Tibial artery (tissue), 4 donors: ENCODE measurements around the gene HRH1.
"Not testable (repeated sequence)": the region's sequence is repeated elsewhere in the genome, so short reads cannot be mapped to it uniquely, and the experiment has no call there.

ENCODE experiments used
- DNase-seq, 2 donors: peaks; one replicate each; pipeline ENCODE4 v3.0.0-alpha.2; 2019
- H3K27ac ChIP-seq, 2 donors: fragments of 200-600 bp; sonication (generic) in 1 of 2; 1 replicate in 1 of 2; 2 replicates in 1 of 2; pipeline ENCODE4 v1.5.1; 2018 to 2019; ENCODE audit warnings: mild to moderate bottlenecking in 1 of 2
- H3K27me3 ChIP-seq, 2 donors: fragments of 200-600 bp; sonication (generic) in 1 of 2; one replicate each; pipeline versions ENCODE4 v1.5.1 to v1.6.0; 2016 to 2019
- H3K36me3 ChIP-seq, 3 donors: fragments of 200-600 bp; sonication (generic) in 2 of 3; one replicate each; pipeline ENCODE4 v1.5.1; 2016 to 2019; ENCODE audit warnings: mild to moderate bottlenecking in 2 of 3
- H3K4me1 ChIP-seq, 4 donors: fragments of 200-600 bp; sonication (generic) in 2 of 4; 1 replicate in 3 of 4; 2 replicates in 1 of 4; pipeline ENCODE4 v1.5.1; 2016 to 2019
- H3K4me3 ChIP-seq, 2 donors: fragments of 200-600 bp; sonication (generic) in 1 of 2; 1 replicate in 1 of 2; 2 replicates in 1 of 2; pipeline ENCODE4 v1.5.1; 2018 to 2019; ENCODE audit warnings: mild to moderate bottlenecking in 2 of 2
- H3K9me3 ChIP-seq, 3 donors: fragments of 200-600 bp; sonication (generic) in 1 of 3; one replicate each; pipeline ENCODE4 v1.5.1; 2016 to 2019
- intact Hi-C: fragments of 100-400 bp; cut with DNase I; formaldehyde crosslinking; loops from one replicate; pipeline ENCODE4 v1.15.0; 2023; ENCODE audit warnings: low total_unique reads
- TF ChIP-seq, protein P1 (sequence below), 2 experiments: fragments of 200-600 bp in 1 of 2; fragments of 450-650 bp in 1 of 2; IDR thresholded peaks; one replicate each; pipeline ENCODE4 v1.5.1; 2017 to 2019; ENCODE audit warnings: antibody characterized with exemption in 2 of 2, mild to moderate bottlenecking in 1 of 2, moderate library complexity in 1 of 2

Gene HRH1

DNA sequence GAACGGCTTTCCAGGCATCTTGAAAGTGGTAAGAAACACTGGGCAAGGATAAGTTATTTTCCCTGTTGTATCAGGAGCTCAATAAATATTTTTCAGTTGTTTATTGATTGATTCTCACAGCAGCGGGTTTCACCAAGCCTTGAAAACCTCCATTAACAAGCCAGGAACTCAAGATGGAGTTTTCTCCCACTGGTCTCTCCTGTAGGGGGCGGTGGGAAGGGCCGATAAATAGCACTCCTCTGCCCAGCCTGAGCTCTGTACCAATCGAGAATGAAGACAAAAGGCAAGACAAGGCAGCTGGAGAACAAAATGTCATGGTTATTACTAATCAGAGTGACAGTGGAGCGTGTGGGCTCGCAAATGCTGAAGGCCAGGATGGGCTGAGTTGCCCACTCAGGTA, 7.4 kb downstream of the HRH1 start:
- DNase-seq: peak in 1 of 2 donors; percentile 31
- Histone ChIP-seq H3K27ac (no peak overlapping the region), H3K4me3 (no peak overlapping the region), H3K9me3 (no peaks in the 10 kb centered on the region), H3K4me1 (peaks cover 0 to 71% (median 26%) of the 10 kb centered on the region in 4 donors), H3K36me3 (no peaks in the 10 kb centered on the region), H3K27me3 (no peaks in the 10 kb centered on the region)
- TF ChIP-seq, protein P1, sequence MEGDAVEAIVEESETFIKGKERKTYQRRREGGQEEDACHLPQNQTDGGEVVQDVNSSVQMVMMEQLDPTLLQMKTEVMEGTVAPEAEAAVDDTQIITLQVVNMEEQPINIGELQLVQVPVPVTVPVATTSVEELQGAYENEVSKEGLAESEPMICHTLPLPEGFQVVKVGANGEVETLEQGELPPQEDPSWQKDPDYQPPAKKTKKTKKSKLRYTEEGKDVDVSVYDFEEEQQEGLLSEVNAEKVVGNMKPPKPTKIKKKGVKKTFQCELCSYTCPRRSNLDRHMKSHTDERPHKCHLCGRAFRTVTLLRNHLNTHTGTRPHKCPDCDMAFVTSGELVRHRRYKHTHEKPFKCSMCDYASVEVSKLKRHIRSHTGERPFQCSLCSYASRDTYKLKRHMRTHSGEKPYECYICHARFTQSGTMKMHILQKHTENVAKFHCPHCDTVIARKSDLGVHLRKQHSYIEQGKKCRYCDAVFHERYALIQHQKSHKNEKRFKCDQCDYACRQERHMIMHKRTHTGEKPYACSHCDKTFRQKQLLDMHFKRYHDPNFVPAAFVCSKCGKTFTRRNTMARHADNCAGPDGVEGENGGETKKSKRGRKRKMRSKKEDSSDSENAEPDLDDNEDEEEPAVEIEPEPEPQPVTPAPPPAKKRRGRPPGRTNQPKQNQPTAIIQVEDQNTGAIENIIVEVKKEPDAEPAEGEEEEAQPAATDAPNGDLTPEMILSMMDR (IDR thresholded peaks at IDR 0.05): no peak
- intact Hi-C loops: no loop called here

DNA sequence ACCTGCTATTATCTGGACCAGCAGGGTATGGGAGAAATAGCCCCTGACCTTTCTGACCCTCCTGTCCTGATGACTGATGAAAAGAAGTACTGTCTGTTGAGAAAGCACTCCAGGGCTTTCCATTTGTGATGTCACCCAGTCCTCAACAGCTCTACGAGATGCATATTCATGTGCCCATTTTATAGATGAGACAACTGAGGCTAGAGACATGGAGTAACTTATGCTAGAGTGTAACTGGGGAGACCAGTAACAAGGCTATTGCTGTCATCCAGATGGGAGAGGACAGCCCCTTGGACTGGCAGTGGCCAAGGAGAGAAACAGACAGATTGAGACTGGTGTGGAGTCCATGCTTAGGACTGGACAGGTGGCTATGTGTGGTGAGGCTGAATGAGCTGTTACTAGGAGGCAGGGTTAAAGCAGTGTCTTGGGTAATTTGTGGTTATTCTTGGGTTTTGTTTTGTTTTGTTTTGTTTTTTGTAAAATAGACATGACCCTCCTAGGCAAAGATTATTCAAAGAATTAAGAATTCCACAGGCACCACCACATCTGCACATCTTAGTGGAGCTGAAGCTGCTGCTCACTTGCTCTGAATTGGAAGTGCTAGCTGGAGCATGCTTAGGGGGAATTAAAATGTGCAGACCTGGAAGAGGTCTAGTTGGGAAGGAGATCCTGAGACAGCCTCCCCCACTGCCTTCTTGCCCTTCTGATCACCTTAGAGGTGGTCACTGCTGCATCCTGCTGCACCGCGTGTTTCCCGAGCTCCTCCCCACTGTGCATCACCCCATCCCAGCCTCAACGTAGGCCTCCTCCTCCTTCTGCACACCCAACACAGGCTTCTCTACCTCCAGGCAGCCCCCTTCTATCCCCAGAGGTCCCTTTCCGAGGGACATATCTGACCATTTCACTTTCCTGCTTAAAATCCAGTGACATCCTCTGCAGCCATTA, 8.4 kb downstream of the HRH1 start:
- H3K27ac ChIP-seq: peak overlapping the region in 1 of 2 donors; percentile 18
- no peaks in the 10 kb centered on the region for H3K36me3 ChIP-seq
- peaks cover 0 to 70% (median 28%) of the 10 kb centered on the region in 4 donors for H3K4me1 ChIP-seq
- intact Hi-C loops: no loop called here
- peak in 1 of 2 donors; percentile 62 for DNase-seq
- H3K27me3 ChIP-seq: no peaks in the 10 kb centered on the region
- H3K9me3 ChIP-seq: no peaks in the 10 kb centered on the region
- TF ChIP-seq, protein P1 (IDR thresholded peaks at IDR 0.05): no peak
- H3K4me3 ChIP-seq: no peak overlapping the region

DNA sequence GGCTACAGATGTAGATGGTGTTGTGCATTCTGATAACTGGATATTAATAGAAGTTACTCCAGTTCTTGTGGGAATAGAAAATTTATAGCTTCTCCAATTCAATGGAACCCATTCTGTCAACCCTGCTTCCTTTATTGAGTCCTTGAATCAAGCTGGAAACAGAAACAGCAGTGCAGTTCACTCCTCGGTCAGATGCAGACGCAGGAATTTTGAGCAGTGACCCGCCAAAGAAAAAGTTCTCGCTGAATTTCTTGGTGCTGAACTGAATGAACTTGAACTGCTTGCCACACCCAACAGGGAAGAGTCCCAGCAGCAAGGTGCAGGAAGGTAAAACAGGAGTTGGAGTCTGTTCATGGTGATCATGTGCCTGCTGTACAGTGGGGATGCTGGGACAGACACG, 10.3 kb downstream of the HRH1 start:
- peaks cover 0 to 72% (median 32%) of the 10 kb centered on the region in 4 donors for H3K4me1 ChIP-seq
- H3K36me3 ChIP-seq: no peaks in the 10 kb centered on the region
- TF ChIP-seq, protein P1 (IDR thresholded peaks at IDR 0.05): no peak
- H3K9me3 ChIP-seq: no peaks in the 10 kb centered on the region
- DNase-seq: peak in 1 of 2 donors; percentile 55
- H3K4me3 ChIP-seq: no peak overlapping the region
- peak overlapping the region; percentile 59 to 68 for H3K27ac ChIP-seq
- H3K27me3 ChIP-seq: no peaks in the 10 kb centered on the region
- intact Hi-C loops: no loop called here

DNA sequence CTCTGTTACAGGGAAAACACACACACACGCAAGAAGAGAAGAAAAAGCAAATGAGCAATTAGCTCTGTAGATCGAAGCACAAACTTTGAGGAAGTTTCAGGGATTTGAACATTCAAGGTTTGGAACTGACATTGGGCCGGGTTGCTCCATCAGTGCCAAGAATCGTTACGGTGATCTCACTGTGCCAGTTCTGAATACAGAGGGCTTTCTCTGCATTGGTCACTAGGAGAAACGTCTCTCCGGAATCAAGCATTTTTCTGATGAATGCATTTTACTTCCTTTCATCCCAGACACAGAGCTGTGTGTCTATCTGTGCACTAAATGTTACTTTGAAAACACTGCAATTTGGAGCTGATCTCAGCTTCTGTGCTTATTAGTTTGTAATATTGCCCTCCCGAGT, 11.2 kb downstream of the HRH1 start:
- H3K27ac ChIP-seq: peak overlapping the region; percentile 59 to 68
- peak in 1 of 2 donors; percentile 57 for DNase-seq
- TF ChIP-seq, protein P1 (IDR thresholded peaks at IDR 0.05): no peak
- no peaks in the 10 kb centered on the region for H3K36me3 ChIP-seq
- peaks cover 0 to 75% (median 35%) of the 10 kb centered on the region in 4 donors for H3K4me1 ChIP-seq
- H3K27me3 ChIP-seq: no peaks in the 10 kb centered on the region
- intact Hi-C loops: no loop called here
- no peak overlapping the region for H3K4me3 ChIP-seq
- no peaks in the 10 kb centered on the region for H3K9me3 ChIP-seq

DNA sequence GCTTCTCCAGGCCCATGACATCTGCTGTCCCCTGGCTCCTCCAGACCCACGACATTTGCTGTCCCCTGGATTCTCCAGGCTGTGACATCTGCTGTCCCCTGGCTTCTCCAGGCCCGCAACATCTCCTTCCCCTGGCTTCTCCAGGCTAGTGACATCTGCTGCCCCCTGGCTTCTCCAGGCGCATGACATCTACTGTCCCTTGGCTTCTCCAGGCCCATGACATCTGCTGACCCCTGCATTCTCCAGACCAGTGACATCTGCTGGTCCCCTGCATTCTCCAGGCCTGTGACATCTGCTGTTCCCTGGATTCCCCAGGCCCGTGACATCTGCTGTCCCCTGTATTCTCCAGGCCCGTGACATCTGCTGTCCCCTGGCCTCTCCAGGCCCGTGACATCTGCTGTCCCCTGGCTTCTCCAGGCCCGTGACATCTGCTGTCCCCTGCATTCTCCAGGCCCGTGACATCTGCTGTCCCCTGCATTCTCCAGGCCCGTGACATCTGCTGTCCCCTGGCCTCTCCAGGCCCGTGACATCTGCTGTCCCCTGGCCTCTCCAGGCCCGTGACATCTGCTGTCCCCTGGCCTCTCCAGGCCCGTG, 12.6 kb downstream of the HRH1 start:
- H3K27me3 ChIP-seq, H3K9me3 ChIP-seq, H3K4me3 ChIP-seq, H3K36me3 ChIP-seq, intact Hi-C loops: not testable (repeated sequence)
- peak in 1 of 2 donors; percentile 55 for DNase-seq
- peak overlapping the region in 1 of 2 donors; percentile 31 for H3K27ac ChIP-seq
- H3K4me1 ChIP-seq: peaks cover 0 to 90% (median 43%) of the 10 kb centered on the region in 4 donors

DNA sequence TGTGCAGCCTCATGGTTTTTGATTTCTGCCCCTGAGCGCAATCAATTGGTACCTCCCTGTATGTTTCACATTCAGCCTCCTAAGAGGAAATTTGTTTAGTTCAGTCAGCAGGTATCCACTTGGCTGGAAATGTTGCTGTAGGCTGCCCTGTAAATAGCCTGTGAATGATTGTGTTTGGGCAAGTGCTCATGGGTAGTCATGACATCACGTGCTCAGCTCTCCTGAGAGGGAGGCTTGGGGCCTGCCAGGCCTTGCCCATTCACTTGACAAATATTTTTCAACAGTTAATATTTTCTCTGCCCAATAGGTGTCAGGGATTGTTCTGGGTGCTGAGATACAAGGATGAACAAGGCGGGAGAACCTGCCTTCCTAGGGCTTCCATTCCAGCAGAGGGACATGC, 13.3 kb downstream of the HRH1 start:
- no peaks in the 10 kb centered on the region for H3K27me3 ChIP-seq
- peaks cover 0 to 96% (median 47%) of the 10 kb centered on the region in 4 donors for H3K4me1 ChIP-seq
- TF ChIP-seq, protein P1 (IDR thresholded peaks at IDR 0.05): no peak
- H3K9me3 ChIP-seq: no peaks in the 10 kb centered on the region
- intact Hi-C loops: no loop called here
- peak in 1 of 2 donors; percentile 73 for DNase-seq
- no peak overlapping the region for H3K4me3 ChIP-seq
- H3K27ac ChIP-seq: peak overlapping the region; percentile 31 to 89
- no peaks in the 10 kb centered on the region for H3K36me3 ChIP-seq
